ENCODE measurements around the gene MCAM. TPM values are rescaled to one million over a fixed set of nuclear protein-coding genes. Genes with fewer than 3 reads are reported as not detected.

The MCAM gene
- total RNA-seq, 1 experiment from 2014 or later = 38.8 TPM

GRCh38 chr11:119343726-119344125, 26.8 kb upstream of the MCAM start:
- no peak for DNase-seq
- Histone ChIP-seq H3K9me3 (ENCODE audit: insufficient read depth, low read depth) (no peaks in the 10 kb centered on the region), H3K4me3 (no peak overlapping the region), H3K27ac (no peak overlapping the region), H3K79me2 (ENCODE audit: low read depth) (no peaks in the 10 kb centered on the region), H3K36me3 (ENCODE audit: low read depth) (no peaks in the 10 kb centered on the region), H3F3A (ENCODE audit: insufficient read depth, low read depth) (peaks cover 6% of the 10 kb centered on the region; the same call in 1 of the 2 replicates), H3K9me2 (ENCODE audit: insufficient read depth) (no peaks in the 10 kb centered on the region), H3K4me1 (replicated peaks; ENCODE audit: insufficient read depth) (no peaks in the 10 kb centered on the region), H2AFZ (no peak overlapping the region), H4K20me1 (ENCODE audit: insufficient read depth) (no peaks in the 10 kb centered on the region), H3K4me2 (no peak overlapping the region), H3K27me3 (ENCODE audit: insufficient read depth, low read depth) (peaks cover 44% of the 10 kb centered on the region)
- intact Hi-C loops (cut with micrococcal nuclease; ENCODE audit: unreplicated experiment) = no loop called here
- TF ChIP-seq CTCF (conservative IDR thresholded peaks at IDR 0.05) (no peak), EZH2 (IDR thresholded peaks at IDR 0.05; ENCODE audit: low read depth) (no peak)
- POLR2A ChIA-PET (ENCODE audit: unreplicated experiment) = no interaction called here
- BruUV-seq (replicated peaks) = no TSS peak
- CTCF ChIA-PET = interaction anchor here (0.5 kb wide), 1 partner anchor 12 kb away, joined by 3 read pairs; no protein-coding TSS in a partner anchor

- CTCF ChIA-PET = no interaction called here
- H3K27me3 ChIP-seq (ENCODE audit: insufficient read depth, low read depth) = peaks cover 36% of the 10 kb centered on the region
Observed at GRCh38 chr11:119342362-119343130, 25.6 kb upstream of the MCAM start.

GRCh38 chr11:119342023-119342300, 25.0 kb upstream of the MCAM start:
- 0 out of 2 replicates have a peak, but pooled peaks cover 2% of the 10 kb centered on the region for H3K79me2 ChIP-seq (ENCODE audit: low read depth)
- BruUV-seq (replicated peaks) = no TSS peak
- POLR2A ChIA-PET (ENCODE audit: unreplicated experiment) = no interaction called here

More at GRCh38 chr11:119342362-119343130, 25.6 kb upstream of the MCAM start:
- TF ChIP-seq CTCF (conservative IDR thresholded peaks at IDR 0.05) (no peak), EZH2 (IDR thresholded peaks at IDR 0.05; ENCODE audit: low read depth) (no peak)
- Histone ChIP-seq H3K9me2 (ENCODE audit: insufficient read depth) (no peaks in the 10 kb centered on the region), H3K4me3 (no peak overlapping the region), H3K27ac (no peak overlapping the region), H3K36me3 (ENCODE audit: low read depth) (no peaks in the 10 kb centered on the region), H3K9me3 (ENCODE audit: insufficient read depth, low read depth) (no peaks in the 10 kb centered on the region), H3K79me2 (ENCODE audit: low read depth) (no peaks in the 10 kb centered on the region), H2AFZ (no peak overlapping the region), H3F3A (ENCODE audit: insufficient read depth, low read depth) (peaks cover 13% of the 10 kb centered on the region; the same call in 1 of the 2 replicates), H4K20me1 (ENCODE audit: insufficient read depth) (no peaks in the 10 kb centered on the region), H3K4me1 (replicated peaks; ENCODE audit: insufficient read depth) (peaks cover 3% of the 10 kb centered on the region; the same call in 1 of the 2 replicates), H3K4me2 (no peak overlapping the region)
- no TSS peak for BruUV-seq (replicated peaks)
- no peak for DNase-seq
- POLR2A ChIA-PET (ENCODE audit: unreplicated experiment) = no interaction called here
- intact Hi-C loops (cut with micrococcal nuclease; ENCODE audit: unreplicated experiment) = no loop called here

More at GRCh38 chr11:119342023-119342300, 25.0 kb upstream of the MCAM start:
- TF ChIP-seq EZH2 (IDR thresholded peaks at IDR 0.05; ENCODE audit: low read depth) (no peak), CTCF (conservative IDR thresholded peaks at IDR 0.05) (no peak)
- Histone ChIP-seq H3K9me3 (ENCODE audit: insufficient read depth, low read depth) (no peaks in the 10 kb centered on the region), H2AFZ (no peak overlapping the region), H3K27ac (no peak overlapping the region), H3K9me2 (ENCODE audit: insufficient read depth) (no peaks in the 10 kb centered on the region), H3K4me2 (no peak overlapping the region), H3F3A (ENCODE audit: insufficient read depth, low read depth) (peaks cover 19% of the 10 kb centered on the region; the same call in 1 of the 2 replicates), H3K4me1 (replicated peaks; ENCODE audit: insufficient read depth) (peaks cover 8% of the 10 kb centered on the region; the same call in 1 of the 2 replicates), H3K36me3 (ENCODE audit: low read depth) (no peaks in the 10 kb centered on the region), H3K27me3 (ENCODE audit: insufficient read depth, low read depth) (peaks cover 30% of the 10 kb centered on the region), H3K4me3 (no peak overlapping the region), H4K20me1 (ENCODE audit: insufficient read depth) (no peaks in the 10 kb centered on the region)
- intact Hi-C loops (cut with micrococcal nuclease; ENCODE audit: unreplicated experiment) = no loop called here
- no peak for DNase-seq
- CTCF ChIA-PET = no interaction called here

Data from PC-9 (cell line).